HEK293T (cell line): ENCODE data around the gene ITPKB.

ENCODE experiments used
- ARNT ChIP-seq: fragments of 450-650 bp; IDR thresholded peaks from 2 replicates; pipeline ENCODE4 v1.6.1; 2017; ENCODE audit warnings: mild to moderate bottlenecking
- BHLHE40 ChIP-seq: fragments of 450-650 bp; IDR thresholded peaks from 2 replicates; pipeline ENCODE4 v1.6.1; 2016; ENCODE audit warnings: mild to moderate bottlenecking, moderate library complexity, borderline replicate concordance
- ELF4 ChIP-seq: fragments of 450-650 bp; IDR thresholded peaks from 2 replicates; pipeline ENCODE4 v1.6.1; 2017; ENCODE audit warnings: antibody characterized with exemption
- FOXM1 ChIP-seq: fragments of 450-650 bp; IDR thresholded peaks from 2 replicates; pipeline ENCODE4 v1.6.1; 2017; ENCODE audit warnings: mild to moderate bottlenecking, borderline replicate concordance
- HDGF ChIP-seq: fragments of 450-650 bp; IDR thresholded peaks from 2 replicates; pipeline ENCODE4 v1.6.1; 2017; ENCODE audit warnings: antibody characterized with exemption, borderline replicate concordance
- L3MBTL2 ChIP-seq: fragments of 450-650 bp; conservative IDR thresholded peaks from 2 replicates; pipeline ENCODE4 v1.6.1; 2016; ENCODE audit warnings: mild to moderate bottlenecking
- LEF1 ChIP-seq: fragments of 450-650 bp; IDR thresholded peaks from 2 replicates; pipeline ENCODE4 v1.6.1; 2017; ENCODE audit warnings: mild to moderate bottlenecking, borderline replicate concordance
- NFRKB ChIP-seq: fragments of 450-650 bp; IDR thresholded peaks from 2 replicates; pipeline ENCODE4 v1.6.1; 2016; ENCODE audit warnings: mild to moderate bottlenecking, moderate library complexity
- PKNOX1 ChIP-seq: fragments of 450-650 bp; IDR thresholded peaks from 2 replicates; pipeline ENCODE4 v1.6.1; 2016
- SP1 ChIP-seq: fragments of 450-650 bp; IDR thresholded peaks from 2 replicates; pipeline ENCODE4 v1.6.1; 2017
- SUZ12 ChIP-seq: fragments of 450-650 bp; IDR thresholded peaks from 2 replicates; pipeline ENCODE4 v1.6.1; 2016; ENCODE audit warnings: mild to moderate bottlenecking
- TARDBP ChIP-seq: fragments of 450-650 bp; IDR thresholded peaks from 2 replicates; pipeline ENCODE4 v1.6.1; 2016
- ZNF384 ChIP-seq: fragments of 450-650 bp; IDR thresholded peaks from 2 replicates; pipeline ENCODE4 v1.6.1; 2016

- TF ChIP-seq L3MBTL2 = no peak
- no peak for TF ChIP-seq LEF1
- no peak for TF ChIP-seq FOXM1
- TF ChIP-seq ZNF384 = no peak
- TF ChIP-seq TARDBP = no peak
- TF ChIP-seq HDGF = no peak
- no peak for TF ChIP-seq ARNT
- TF ChIP-seq SP1 = no peak
- no peak for TF ChIP-seq BHLHE40
- no peak for TF ChIP-seq SUZ12
- no peak for TF ChIP-seq ELF4
- no peak for TF ChIP-seq PKNOX1
- no peak for TF ChIP-seq NFRKB
Measured at GRCh38 chr1:226650236-226650841, 88.7 kb downstream of the ITPKB start.
